Measurements from ENCODE around the gene HOXB8.

The HOXB8 gene

DNA sequence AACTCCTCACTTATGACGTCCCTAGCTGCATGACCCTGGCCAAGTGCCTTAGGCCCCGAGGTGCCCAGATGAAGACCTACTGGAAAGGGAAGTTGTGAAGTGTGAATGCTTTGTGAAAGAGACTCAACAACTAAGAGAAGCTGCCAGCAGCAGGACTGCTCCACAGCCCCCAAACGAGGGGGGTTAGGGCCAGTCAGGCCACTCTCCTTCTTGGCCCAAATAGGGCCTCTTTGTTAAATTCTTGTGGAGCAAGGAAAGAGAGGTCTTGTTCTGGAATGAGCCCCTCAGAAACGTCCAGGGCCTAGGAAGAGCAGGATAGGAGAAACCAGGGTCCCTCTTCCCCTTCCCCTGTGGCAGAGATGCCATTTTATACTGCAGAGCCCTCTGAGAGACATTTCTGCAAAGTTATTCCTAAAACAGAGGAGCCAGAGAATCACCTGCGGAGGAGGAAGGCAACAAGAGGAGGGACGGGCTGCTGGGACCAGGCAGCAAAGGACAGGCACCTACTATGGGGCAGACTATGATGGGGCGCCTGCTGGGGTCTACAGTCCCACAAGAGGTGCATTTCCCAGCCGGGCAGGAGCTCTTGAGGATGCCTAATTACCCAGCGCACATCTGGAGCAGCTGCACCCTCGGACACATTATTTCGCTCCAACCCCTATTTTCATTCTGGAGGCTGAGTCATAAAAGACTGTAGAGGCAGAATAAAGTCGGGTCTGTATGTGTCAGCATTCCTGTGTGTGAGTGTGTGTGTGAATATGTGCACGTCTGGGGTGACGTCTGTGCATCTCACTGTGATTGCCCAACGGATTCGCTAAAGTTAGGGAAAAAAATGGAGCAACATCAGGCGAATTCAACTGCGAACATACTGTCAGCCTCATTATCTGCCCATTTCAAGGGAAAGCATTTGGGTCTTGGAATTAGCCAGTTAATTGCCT lies 22.5 kb upstream of the HOXB8 start:
- DNase-seq (ENCODE audit: low spot score) = no peak

DNA sequence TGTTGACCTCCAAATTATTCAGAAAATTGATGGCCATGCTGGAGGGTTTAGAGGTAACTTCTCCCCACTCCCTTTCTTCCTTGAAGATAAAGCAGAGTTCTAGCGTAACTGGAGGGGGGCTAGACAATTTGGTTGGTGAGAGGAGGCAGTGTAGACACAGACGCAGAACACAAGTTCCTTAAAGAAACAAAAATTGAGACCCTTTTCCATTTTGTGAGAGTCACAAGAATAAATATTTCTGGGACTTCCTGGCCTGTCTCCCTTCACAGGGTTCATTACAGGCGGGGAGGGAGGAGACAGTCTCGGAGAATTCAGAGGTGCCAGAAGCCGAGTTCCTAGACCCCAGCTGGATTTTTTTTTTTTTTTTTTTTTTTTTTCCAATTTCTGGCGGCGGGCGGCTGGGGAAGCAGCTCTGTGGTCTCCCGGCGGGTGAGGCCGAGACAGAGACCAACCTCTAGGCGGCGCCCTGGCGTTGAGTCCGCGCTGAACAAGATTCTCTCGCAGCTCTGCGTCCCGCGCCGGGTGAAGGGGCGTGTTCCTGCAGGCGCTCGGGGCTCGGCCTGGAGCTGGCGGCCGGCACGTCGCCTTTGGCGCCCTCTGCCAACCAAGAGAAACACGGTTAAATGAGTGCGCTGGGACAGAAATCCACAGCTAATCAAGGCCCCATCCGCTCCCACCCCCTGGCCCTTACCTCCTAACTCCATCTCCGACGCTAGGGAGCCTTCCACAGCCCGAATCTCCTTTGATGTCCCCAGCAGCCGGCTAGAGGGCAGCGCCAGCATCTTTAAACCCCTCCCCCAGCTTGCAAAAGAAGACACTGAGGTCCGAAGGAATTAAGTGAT lies 21.3 kb upstream of the HOXB8 start:
- no peak for DNase-seq (ENCODE audit: low spot score)

- DNase-seq (ENCODE audit: low spot score) = no peak
Observed at GRCh38 chr17:48634493-48635208, 19.6 kb upstream of the HOXB8 start.

- DNase-seq (ENCODE audit: low spot score) = no peak
Observed at GRCh38 chr17:48633266-48633677, 18.2 kb upstream of the HOXB8 start.

GRCh38 chr17:48632579-48633265 lies 17.6 kb upstream of the HOXB8 start:
- DNase-seq (ENCODE audit: low spot score) = no peak

GRCh38 chr17:48631693-48632578 lies 16.8 kb upstream of the HOXB8 start:
- DNase-seq (ENCODE audit: low spot score) = no peak

DNA sequence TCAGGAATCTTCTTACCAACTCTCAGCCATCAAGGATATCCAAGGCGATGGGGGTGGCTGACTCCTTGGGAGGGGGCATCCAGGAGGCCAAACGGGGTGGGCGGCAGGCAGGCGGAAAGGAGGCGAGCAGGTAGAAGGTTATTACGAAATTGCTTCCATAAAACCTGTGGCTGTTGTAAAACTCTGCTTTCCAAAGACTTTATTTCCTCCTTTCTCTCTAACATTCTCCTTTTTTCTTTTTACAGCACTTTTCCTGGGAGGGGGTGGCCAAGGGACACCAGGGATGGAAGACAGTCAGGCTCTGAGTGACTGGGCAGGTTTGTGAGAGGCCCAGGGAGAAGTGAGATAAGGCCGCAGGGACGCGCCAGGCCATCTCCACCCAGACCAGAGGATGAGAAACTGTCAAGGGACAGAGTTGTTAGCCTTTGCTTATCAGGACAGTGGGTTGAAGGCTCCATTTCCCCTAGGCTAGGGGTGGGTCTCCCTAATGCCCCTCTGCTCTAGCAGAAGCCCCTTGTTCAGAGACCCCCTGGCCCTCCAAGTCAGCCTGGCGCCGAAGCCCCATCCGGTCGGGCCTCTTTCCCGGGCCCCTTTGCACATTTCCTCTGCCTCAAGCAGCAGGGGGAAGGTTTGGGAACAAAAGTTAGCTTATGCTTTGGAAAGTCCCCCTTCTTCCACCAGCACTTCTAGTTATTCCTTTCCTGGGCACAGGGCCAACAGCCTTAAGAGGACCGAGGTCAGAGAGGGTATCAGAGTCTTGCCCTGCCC lies 16.0 kb upstream of the HOXB8 start:
- no peak for DNase-seq (ENCODE audit: low spot score)

DNA sequence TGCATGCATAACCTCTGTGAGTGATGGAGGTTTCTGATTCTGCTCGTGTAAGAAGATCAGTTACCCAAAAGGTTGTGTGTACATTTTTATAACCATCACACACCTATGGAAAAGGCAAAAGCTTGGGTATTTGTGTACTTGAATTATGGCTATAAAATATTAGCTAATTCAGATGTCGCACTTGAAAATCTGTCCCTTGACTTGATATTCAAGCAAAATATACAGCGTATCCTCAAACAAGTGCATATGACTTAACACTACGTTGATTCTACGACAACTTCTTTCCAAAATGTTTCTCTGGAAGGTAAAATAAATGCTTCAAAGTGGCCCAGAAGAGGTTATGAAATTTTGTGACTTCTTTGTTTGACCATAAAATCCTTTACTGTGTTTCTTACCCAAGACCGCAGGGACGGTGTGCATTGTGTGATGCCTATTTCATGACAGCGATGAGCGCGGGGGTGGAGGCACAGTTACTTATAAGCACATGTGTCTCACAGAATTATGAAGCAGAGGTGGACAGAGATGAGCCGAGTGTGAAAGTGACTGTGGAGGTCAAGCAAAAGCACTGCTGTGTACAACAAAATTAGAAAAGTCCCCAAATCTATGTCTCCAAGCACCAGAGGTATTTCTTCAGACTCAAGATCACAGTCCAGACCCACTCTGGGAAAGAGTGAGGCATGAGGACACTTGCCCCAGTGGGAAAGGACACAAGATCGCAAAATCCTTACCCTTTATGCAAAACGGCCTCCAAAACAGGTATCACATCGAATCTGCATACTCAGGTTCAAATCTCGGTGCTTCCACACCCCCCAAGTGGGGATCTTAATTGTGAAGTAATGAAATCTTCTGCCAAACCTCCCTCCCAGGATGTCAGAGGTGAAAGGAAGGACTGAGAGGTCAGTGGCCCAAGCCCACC lies 15.2 kb upstream of the HOXB8 start:
- DNase-seq (ENCODE audit: low spot score) = no peak

- DNase-seq (ENCODE audit: low spot score) = no peak
Observed at GRCh38 chr17:48629411-48629759, 14.3 kb upstream of the HOXB8 start.

DNA sequence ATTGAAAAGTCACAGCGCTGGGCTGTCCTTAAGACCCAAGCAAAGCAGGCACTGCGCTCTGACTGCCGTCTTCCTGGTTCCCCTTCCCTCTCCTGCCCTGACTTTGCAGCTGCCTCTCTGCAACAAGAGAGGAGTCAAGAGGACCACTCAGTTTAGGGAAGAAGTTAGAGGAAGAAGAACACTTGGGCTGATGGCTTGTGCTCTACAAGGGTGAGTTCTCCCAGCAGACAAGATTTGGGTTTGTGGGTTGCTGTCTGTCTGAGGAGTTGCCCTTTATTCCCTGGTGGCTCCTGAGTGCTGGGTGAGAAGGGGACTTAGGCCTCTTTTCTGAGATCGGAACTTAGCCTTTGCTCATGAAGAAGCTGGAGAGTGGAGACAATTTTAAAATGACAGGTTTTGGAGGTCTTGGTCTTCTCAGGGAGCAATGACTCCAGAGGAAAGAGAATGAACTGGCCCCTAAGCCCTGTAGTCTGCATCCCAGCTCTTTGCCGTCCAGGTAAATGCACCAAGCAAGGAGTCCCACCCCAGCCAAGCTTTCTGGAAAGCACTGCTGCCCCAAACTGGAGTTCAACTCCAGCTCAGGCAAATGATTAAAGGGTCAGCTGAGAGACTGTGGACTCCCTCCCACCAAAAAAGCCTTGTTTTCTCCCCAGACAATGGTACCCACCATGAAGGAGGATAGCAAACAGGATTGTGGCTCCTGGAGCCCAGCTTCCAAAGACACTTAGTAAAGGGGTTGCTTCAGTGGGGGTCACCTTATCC lies 13.7 kb upstream of the HOXB8 start:
- no peak for DNase-seq (ENCODE audit: low spot score)

DNA sequence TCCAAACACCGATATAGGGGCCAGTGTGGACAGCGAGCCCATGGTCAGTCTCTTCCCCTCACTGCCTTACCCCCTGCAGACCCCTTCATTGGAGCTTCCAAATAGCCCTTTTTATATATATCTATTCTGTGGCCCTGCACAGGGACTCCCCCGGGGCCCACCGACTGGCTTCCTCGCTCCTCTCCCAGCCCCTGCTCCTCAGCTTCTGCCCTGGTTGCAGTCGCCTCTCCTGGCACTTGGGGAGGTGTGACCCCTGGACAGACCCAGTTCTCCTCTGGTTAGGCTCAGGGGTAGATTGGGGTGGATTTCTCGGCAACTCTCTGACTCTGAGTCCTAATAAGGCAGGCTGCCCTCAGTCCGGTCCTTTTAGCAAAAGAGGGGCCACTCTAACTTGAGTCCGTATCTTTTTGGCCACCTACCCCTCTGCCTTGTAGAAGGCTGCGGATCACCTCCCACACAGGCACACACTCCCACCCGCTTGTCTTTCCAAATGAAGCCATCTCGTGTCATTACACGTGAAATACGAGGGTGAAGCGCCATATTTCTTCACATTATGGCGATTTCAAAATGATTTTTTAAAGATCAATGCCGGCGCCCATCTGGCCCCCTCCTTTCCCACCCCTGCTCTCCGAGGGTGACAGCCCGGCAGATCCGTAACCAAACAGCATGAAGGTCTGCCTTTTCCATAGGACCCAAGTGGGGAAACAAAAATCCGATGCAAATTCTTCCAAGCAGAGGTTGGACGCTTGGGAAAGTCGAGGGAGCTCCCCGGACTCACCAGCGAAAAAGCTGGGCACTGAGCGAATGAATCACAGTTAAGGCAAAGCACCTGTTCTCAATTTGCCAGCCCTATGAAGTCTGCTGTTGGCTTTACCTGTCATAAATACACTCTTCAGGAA lies 12.8 kb upstream of the HOXB8 start:
- DNase-seq (ENCODE audit: low spot score) = no peak

DNA sequence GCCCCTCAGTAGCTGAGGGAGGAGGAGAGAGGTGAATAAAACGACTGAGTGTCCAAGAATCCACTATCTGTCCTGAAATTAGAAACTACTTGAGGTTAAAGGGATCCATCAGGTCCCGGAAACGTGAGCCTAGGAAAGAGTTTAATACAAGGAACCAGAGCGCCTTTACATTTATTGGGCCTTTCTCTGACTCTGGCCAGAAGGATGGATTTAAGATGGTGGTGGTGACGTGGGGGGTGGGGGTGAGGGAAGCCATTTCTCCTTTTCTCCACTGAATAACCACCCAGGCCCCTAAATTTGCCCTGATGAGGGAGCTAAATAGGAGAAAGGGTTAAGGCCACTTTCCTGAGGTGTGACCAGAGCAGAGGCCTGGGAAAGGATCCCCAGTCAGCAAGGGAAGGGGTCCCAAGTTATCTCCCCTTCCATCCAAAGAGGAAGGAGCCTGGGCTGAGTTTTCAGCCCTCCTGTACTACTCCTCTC lies 12.1 kb upstream of the HOXB8 start:
- DNase-seq (ENCODE audit: low spot score) = no peak

- no peak for DNase-seq (ENCODE audit: low spot score)
Observed at GRCh38 chr17:48626245-48627117, 11.4 kb upstream of the HOXB8 start, which contains the start of gene HOXB9. Gene HOXB9 (minus strand): TSS chr17:48626358. CDS start chr17:48626269, 89 bp downstream.

GRCh38 chr17:48625495-48626244 lies 10.6 kb upstream of the HOXB8 start:
- DNase-seq (ENCODE audit: low spot score) = no peak
